ENCODE measurements around the gene KMT2C.

GRCh38 chr7:152107945-152108344, 327.9 kb downstream of the KMT2C start:
- TF ChIP-seq PATZ1 (CRISPR knock-in tag; IDR thresholded peaks at IDR 0.05; ENCODE audit: borderline replicate concordance) = no peak
- no peak for TF ChIP-seq ZNF8 (CRISPR knock-in tag; IDR thresholded peaks at IDR 0.05)
- TF ChIP-seq ZNF565 (CRISPR knock-in tag; conservative IDR thresholded peaks at IDR 0.05; ENCODE audit: low read depth) = no peak
- no peak for TF ChIP-seq TCF4 (CRISPR knock-in tag; IDR thresholded peaks at IDR 0.05; ENCODE audit: borderline replicate concordance)
- no peak for TF ChIP-seq ZFP30 (CRISPR knock-in tag; IDR thresholded peaks at IDR 0.05)
- no peak for TF ChIP-seq SNAI2 (CRISPR knock-in tag; IDR thresholded peaks at IDR 0.05)
- TF ChIP-seq CSDC2 (CRISPR knock-in tag; IDR thresholded peaks at IDR 0.05) = no peak
- TF ChIP-seq BACH2 (CRISPR knock-in tag; IDR thresholded peaks at IDR 0.05; ENCODE audit: borderline replicate concordance) = no peak
- no peak for TF ChIP-seq OSR1 (CRISPR knock-in tag; IDR thresholded peaks at IDR 0.05)
- TF ChIP-seq TSHZ2 (CRISPR knock-in tag; IDR thresholded peaks at IDR 0.05) = no peak
- TF ChIP-seq PPARA (CRISPR knock-in tag; IDR thresholded peaks at IDR 0.05; ENCODE audit: borderline replicate concordance) = no peak
- TF ChIP-seq CREB5 (CRISPR knock-in tag; IDR thresholded peaks at IDR 0.05; ENCODE audit: low read depth) = no peak
